Esophagus squamous epithelium (tissue), 4 donors: ENCODE results near the gene FYTTD1.

Source experiments
- POLR2A ChIP-seq, 4 donors: fragments of 450-650 bp; IDR thresholded peaks; one replicate each; pipeline ENCODE4 v1.6.1; 2017; ENCODE audit warnings: antibody characterized with exemption in 4 of 4, mild to moderate bottlenecking in 4 of 4, moderate library complexity in 3 of 4
- TF ChIP-seq, protein P1 (sequence below), 6 experiments: fragments of 450-650 bp in 4 of 6; fragments of 200-600 bp in 2 of 6; sonication (generic) in 2 of 6; IDR thresholded peaks; one replicate each; pipeline ENCODE4 v1.5.1; 2016 to 2019; ENCODE audit warnings: antibody characterized with exemption in 6 of 6, mild to moderate bottlenecking in 4 of 6, moderate library complexity in 4 of 6

GRCh38 chr3:197784019-197784585, 34.4 kb downstream of the FYTTD1 start:
- TF ChIP-seq, protein P1, sequence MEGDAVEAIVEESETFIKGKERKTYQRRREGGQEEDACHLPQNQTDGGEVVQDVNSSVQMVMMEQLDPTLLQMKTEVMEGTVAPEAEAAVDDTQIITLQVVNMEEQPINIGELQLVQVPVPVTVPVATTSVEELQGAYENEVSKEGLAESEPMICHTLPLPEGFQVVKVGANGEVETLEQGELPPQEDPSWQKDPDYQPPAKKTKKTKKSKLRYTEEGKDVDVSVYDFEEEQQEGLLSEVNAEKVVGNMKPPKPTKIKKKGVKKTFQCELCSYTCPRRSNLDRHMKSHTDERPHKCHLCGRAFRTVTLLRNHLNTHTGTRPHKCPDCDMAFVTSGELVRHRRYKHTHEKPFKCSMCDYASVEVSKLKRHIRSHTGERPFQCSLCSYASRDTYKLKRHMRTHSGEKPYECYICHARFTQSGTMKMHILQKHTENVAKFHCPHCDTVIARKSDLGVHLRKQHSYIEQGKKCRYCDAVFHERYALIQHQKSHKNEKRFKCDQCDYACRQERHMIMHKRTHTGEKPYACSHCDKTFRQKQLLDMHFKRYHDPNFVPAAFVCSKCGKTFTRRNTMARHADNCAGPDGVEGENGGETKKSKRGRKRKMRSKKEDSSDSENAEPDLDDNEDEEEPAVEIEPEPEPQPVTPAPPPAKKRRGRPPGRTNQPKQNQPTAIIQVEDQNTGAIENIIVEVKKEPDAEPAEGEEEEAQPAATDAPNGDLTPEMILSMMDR (IDR thresholded peaks at IDR 0.05): no peak
- no peak for TF ChIP-seq POLR2A (IDR thresholded peaks at IDR 0.05)
